ENCODE data around the gene KCNMA1. TPM values are rescaled to one million over a fixed set of nuclear protein-coding genes. Genes with fewer than 3 reads are reported as not detected.

Gene KCNMA1
- total and polyA plus RNA-seq, 8 donors = 2.8 to 21.1 (median 4.3) TPM

DNA sequence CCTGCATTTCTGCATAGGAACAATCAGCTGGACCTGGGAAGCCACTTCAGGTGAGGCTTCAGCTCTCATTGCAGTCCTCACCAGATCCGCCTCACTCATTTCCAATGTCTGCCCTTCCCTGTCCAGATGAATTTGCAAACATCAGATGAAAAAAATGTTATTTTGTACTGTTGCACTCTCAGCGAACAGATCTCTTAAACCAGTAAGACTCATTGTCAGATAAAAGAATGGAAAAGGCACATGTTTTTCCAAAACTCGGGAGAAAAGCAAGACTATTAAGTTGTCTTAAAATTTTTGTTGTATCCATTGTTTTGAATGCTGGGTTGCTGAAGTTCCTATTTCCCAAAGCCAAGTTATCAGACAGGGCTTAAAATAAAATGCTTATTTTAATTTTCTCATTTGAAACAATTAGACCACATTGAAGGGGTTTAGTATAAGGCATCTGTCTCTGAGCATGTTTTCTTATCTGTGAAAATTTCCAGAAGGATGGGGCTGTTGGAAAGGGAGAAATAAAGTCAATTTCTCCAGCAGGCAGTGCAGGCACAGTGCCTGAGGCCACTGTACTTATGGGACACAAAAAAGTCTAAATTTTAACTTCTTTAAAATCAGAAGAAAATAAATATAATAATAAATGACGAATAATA lies 396.8 kb downstream of the KCNMA1 start:
- Histone ChIP-seq H3K27ac (no peak overlapping the region), H3K4me1 (peaks cover 0 to 18% of the 10 kb centered on the region in 2 donors), H3K9me3 (no peaks in the 10 kb centered on the region), H3K27me3 (no peaks in the 10 kb centered on the region), H3K36me3 (no peaks in the 10 kb centered on the region), H3K4me3 (no peak overlapping the region)
- TF ChIP-seq, protein P1, sequence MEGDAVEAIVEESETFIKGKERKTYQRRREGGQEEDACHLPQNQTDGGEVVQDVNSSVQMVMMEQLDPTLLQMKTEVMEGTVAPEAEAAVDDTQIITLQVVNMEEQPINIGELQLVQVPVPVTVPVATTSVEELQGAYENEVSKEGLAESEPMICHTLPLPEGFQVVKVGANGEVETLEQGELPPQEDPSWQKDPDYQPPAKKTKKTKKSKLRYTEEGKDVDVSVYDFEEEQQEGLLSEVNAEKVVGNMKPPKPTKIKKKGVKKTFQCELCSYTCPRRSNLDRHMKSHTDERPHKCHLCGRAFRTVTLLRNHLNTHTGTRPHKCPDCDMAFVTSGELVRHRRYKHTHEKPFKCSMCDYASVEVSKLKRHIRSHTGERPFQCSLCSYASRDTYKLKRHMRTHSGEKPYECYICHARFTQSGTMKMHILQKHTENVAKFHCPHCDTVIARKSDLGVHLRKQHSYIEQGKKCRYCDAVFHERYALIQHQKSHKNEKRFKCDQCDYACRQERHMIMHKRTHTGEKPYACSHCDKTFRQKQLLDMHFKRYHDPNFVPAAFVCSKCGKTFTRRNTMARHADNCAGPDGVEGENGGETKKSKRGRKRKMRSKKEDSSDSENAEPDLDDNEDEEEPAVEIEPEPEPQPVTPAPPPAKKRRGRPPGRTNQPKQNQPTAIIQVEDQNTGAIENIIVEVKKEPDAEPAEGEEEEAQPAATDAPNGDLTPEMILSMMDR (IDR thresholded peaks at IDR 0.05) = no peak
- DNase-seq = no peak
- intact Hi-C loops (cut with DNase I) = no loop called here
- ATAC-seq = no peak

DNA sequence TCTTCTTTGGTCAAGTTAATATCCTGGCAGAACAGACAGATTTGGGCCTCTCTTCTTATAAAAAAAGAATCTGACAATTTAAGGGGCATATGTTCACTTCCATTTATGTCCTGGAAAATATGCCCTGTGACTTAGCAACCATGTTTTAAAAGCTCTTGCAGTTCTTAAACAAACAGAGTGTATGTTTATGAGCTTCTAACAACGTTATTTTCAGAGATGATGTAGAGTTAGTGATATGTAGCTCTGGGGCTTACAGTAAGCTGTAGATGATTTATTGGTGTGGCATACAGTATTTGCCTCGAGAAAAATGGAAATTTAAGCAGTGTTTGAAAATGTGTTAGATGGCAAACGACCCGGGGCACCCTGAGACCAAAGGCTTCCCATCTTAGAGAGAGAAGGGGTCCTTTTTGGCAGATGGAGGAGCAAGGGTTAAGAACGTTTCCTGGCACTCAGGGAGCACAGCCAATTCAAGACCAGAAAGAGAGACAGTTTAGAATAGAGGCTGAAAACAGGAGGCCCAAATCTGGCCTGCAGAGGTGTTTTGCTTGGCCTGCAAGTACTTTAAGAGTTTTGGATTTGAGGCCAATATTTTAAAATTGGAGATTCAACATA lies 397.5 kb downstream of the KCNMA1 start:
- intact Hi-C loops (cut with DNase I) = no loop called here
- no peak for ATAC-seq
- TF ChIP-seq, protein P1 (IDR thresholded peaks at IDR 0.05) = no peak

GRCh38 chr10:77237120-77237519 lies 400.5 kb downstream of the KCNMA1 start:
- Histone ChIP-seq H3K27me3 (no peaks in the 10 kb centered on the region), H3K36me3 (no peaks in the 10 kb centered on the region), H3K4me1 (no peaks in the 10 kb centered on the region), H3K4me3 (no peak overlapping the region), H3K27ac (no peak overlapping the region), H3K9me3 (no peaks in the 10 kb centered on the region)
- TF ChIP-seq, protein P1 (IDR thresholded peaks at IDR 0.05) = no peak
- intact Hi-C loops (cut with DNase I) = no loop called here
- DNase-seq (no peak), ATAC-seq (no peak)

More for the DNA sequence above, 397.5 kb downstream of the KCNMA1 start:
- Histone ChIP-seq H3K36me3 (no peaks in the 10 kb centered on the region), H3K4me3 (no peak overlapping the region), H3K4me1 (peaks cover 0 to 11% of the 10 kb centered on the region in 2 donors), H3K27ac (no peak overlapping the region), H3K9me3 (no peaks in the 10 kb centered on the region), H3K27me3 (no peaks in the 10 kb centered on the region)
- peak in 1 of 4 donors; percentile 58 for DNase-seq

DNA sequence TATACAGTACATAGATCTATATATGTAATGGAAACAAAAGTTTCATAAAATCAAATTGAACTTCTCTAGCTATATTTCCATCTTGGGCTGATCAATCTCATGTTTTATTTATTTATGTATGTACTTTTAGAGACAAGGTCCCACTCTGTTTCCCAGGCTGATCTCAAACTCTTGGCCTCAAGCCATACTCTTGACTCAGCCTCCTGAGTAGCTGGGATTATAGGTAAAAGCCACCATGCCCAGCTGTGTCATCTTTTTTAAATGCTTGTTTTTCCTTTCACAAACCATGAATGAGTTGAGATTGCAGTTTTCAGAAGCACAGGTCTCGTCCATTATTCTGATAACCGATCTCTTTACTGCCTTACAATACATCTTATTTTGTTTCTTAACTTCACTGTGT lies 400.9 kb downstream of the KCNMA1 start:
- Histone ChIP-seq H3K4me3 (no peak overlapping the region), H3K27me3 (no peaks in the 10 kb centered on the region), H3K9me3 (no peaks in the 10 kb centered on the region), H3K27ac (no peak overlapping the region), H3K4me1 (no peaks in the 10 kb centered on the region), H3K36me3 (no peaks in the 10 kb centered on the region)
- DNase-seq (no peak), ATAC-seq (no peak)
- intact Hi-C loops (cut with DNase I) = no loop called here
- TF ChIP-seq, protein P1 (IDR thresholded peaks at IDR 0.05) = no peak

DNA sequence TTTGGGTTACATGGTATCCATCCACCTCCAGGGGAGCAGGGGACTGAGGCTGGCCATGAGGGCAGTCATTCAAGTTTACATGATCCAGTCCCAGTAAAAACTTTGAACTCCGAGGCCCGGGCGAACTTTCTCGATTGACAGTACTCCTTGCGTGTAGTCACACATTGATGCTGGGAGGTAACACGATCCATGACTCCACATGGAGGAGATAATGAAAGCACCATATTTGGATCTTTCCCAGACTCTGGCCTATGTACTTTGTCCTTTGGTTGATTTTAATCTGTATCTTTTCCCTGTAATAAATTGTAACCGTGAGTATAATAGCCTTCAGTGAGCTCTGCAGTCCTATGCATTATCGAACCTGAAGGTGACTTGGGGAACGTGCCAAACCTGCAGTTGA lies 401.6 kb downstream of the KCNMA1 start:
- Histone ChIP-seq H3K4me3 (no peak overlapping the region), H3K4me1 (no peaks in the 10 kb centered on the region), H3K27me3 (no peaks in the 10 kb centered on the region), H3K27ac (no peak overlapping the region), H3K36me3 (no peaks in the 10 kb centered on the region), H3K9me3 (no peaks in the 10 kb centered on the region)
- DNase-seq (no peak), ATAC-seq (no peak)
- intact Hi-C loops (cut with DNase I) = no loop called here
- TF ChIP-seq, protein P1 (IDR thresholded peaks at IDR 0.05) = no peak

Measured in left lung (tissue), 10 donors.